Natural killer cell (primary cell): ENCODE measurements around the gene DRD2. TPM values are rescaled to one million over a fixed set of nuclear protein-coding genes. Genes with fewer than 3 reads are reported as not detected.

Experiments used
- ATAC-seq, 3 donors: fragments of 150-1000 bp in 2 of 3; fragments of 200-7000 bp in 1 of 3; cut with Tn5 transposase; 1 replicate in 1 of 3; 2 replicates in 2 of 3; pipeline ENCODE4 v1.10.0; 2021; ENCODE audit warnings: mild to moderate bottlenecking in 2 of 3, moderate library complexity in 2 of 3
- DNase-seq, 2 donors: peaks; one replicate each; pipeline versions ENCODE4 v3.0.0 to v3.0.0-alpha.2; 2013 to 2021; ENCODE audit warnings: mixed read lengths in 1 of 2
- H3K27ac ChIP-seq: one replicate; pipeline ENCODE4 v1.5.1; 2013; ENCODE audit warnings: mild to moderate bottlenecking, low read length
- H3K27me3 ChIP-seq: one replicate; pipeline ENCODE4 v1.6.1; 2013; ENCODE audit warnings: low read length; ENCODE audit not compliant: control insufficient read depth, insufficient read depth
- H3K36me3 ChIP-seq: one replicate; pipeline ENCODE4 v1.6.1; 2013; ENCODE audit warnings: low read length; ENCODE audit not compliant: control insufficient read depth, insufficient read depth
- H3K4me1 ChIP-seq: one replicate; pipeline ENCODE4 v1.6.1; 2013; ENCODE audit warnings: low read length; ENCODE audit not compliant: control insufficient read depth, insufficient read depth
- H3K4me3 ChIP-seq: one replicate; pipeline ENCODE4 v1.5.1; 2013; ENCODE audit warnings: low read length
- H3K9me3 ChIP-seq: one replicate; pipeline ENCODE4 v1.6.1; 2013; ENCODE audit warnings: low read length; ENCODE audit not compliant: control insufficient read depth, insufficient read depth
- H3K27ac Mint-ChIP-seq, 2 donors: one replicate each; pipeline ENCODE4 v1.8.0; 2022; ENCODE audit warnings: mild to moderate bottlenecking in 2 of 2, mixed read lengths in 2 of 2, moderate library complexity in 1 of 2
- H3K27me3 Mint-ChIP-seq, 2 donors: one replicate each; pipeline ENCODE4 v1.8.0; 2022; ENCODE audit warnings: low read depth in 2 of 2, mixed read lengths in 2 of 2
- H3K36me3 Mint-ChIP-seq: one replicate; pipeline ENCODE4 v1.8.0; 2022; ENCODE audit warnings: mixed read lengths
- H3K4me1 Mint-ChIP-seq, 2 donors: one replicate each; pipeline ENCODE4 v1.8.0; 2022; ENCODE audit warnings: mixed read lengths in 2 of 2
- H3K4me3 Mint-ChIP-seq: one replicate; pipeline ENCODE4 v1.8.0; 2022; ENCODE audit warnings: mild to moderate bottlenecking, moderate library complexity, mixed read lengths
- H3K9me3 Mint-ChIP-seq, 2 donors: one replicate each; pipeline ENCODE4 v1.8.0; 2022; ENCODE audit warnings: mixed read lengths in 2 of 2
- WGBS: methylation state at CpG from one replicate; pipeline ENCODE4 v1.1.7; 2013; ENCODE audit warnings: missing lambda C conversion rate; ENCODE audit not compliant: insufficient coverage; 5-methylcytosine and 5-hydroxymethylcytosine counted together
- intact Hi-C: fragments of 100-400 bp; cut with micrococcal nuclease; formaldehyde crosslinking; loops from one replicate; pipeline ENCODE4 v1.14.2; 2022
- total RNA-seq, 4 donors: library from RNA; stranded (reverse); fragments of 120-200 nt in 1 of 4; gene quantifications; one replicate each; pipeline versions ENCODE4 v1.2.3 to v1.2.4, GENCODE V29; 2013 to 2022
- TF ChIP-seq, protein P1 (sequence below): fragments of 200-600 bp; IDR thresholded peaks from one replicate; pipeline ENCODE4 v1.8.0; 2022; ENCODE audit warnings: antibody characterized with exemption

DRD2 gene
- total RNA-seq, 3 donors from 2014 or later (not counting 1 experiment from before 2014, with no cell fraction given) = not detected

DNA sequence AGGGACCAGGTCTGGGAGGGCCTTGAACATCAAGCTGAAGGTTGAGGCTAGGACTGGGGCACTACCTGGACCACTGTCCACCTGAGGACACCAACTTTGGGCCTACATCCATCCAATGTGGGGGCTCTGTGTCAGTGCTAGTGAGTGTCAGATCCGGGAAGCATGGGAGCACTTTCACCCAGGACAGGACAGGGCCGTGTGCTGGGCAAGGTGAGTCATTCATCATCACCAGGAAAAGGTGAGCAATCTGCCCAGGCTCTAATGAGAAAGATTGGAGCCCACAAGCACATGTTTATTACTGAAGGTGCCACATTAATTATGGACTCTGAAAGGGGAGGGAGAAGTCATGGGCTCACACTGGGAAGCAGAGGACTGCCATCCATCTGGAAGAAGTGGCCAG is 39.7 kb upstream of the DRD2 start:
- peaks cover 10 to 13% of the 10 kb centered on the region in 2 donors for H3K27me3 Mint-ChIP-seq
- ATAC-seq = no peak
- H3K4me3 ChIP-seq = no peak overlapping the region
- no peak overlapping the region for H3K27ac Mint-ChIP-seq
- H3K27ac ChIP-seq = no peak overlapping the region
- DNase-seq = no peak
- TF ChIP-seq, protein P1, sequence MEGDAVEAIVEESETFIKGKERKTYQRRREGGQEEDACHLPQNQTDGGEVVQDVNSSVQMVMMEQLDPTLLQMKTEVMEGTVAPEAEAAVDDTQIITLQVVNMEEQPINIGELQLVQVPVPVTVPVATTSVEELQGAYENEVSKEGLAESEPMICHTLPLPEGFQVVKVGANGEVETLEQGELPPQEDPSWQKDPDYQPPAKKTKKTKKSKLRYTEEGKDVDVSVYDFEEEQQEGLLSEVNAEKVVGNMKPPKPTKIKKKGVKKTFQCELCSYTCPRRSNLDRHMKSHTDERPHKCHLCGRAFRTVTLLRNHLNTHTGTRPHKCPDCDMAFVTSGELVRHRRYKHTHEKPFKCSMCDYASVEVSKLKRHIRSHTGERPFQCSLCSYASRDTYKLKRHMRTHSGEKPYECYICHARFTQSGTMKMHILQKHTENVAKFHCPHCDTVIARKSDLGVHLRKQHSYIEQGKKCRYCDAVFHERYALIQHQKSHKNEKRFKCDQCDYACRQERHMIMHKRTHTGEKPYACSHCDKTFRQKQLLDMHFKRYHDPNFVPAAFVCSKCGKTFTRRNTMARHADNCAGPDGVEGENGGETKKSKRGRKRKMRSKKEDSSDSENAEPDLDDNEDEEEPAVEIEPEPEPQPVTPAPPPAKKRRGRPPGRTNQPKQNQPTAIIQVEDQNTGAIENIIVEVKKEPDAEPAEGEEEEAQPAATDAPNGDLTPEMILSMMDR = no peak
- no peak overlapping the region for H3K4me3 Mint-ChIP-seq
- intact Hi-C loops = no loop called here
- H3K9me3 Mint-ChIP-seq = no peaks in the 10 kb centered on the region
- H3K27me3 ChIP-seq = no peaks in the 10 kb centered on the region
- no peaks in the 10 kb centered on the region for H3K36me3 ChIP-seq
- H3K36me3 Mint-ChIP-seq = no peaks in the 10 kb centered on the region
- H3K4me1 Mint-ChIP-seq = no peaks in the 10 kb centered on the region
- no peaks in the 10 kb centered on the region for H3K4me1 ChIP-seq
- no peaks in the 10 kb centered on the region for H3K9me3 ChIP-seq
- WGBS = 71% methylated on average over 2 of the region's 2 CpGs

DNA sequence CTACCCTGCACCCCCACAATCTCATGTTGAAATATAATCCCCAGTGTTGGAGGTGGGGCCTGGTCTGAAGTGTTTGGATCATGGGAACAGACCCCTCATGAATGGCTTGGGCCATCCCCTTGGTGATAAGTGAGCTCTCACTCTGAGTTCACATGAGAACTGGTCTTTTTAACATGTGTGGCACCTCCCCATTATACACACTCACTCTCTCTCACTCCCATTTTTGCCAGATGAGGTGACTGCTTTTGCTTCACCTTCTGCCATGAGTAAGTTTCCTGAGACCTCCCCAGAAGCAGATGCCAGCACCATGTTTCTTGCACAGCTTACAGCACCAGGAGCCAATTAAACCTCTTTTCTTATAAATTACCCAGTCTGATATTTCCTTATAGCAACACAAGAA is 32.1 kb upstream of the DRD2 start:
- H3K4me3 Mint-ChIP-seq = no peak overlapping the region

DNA sequence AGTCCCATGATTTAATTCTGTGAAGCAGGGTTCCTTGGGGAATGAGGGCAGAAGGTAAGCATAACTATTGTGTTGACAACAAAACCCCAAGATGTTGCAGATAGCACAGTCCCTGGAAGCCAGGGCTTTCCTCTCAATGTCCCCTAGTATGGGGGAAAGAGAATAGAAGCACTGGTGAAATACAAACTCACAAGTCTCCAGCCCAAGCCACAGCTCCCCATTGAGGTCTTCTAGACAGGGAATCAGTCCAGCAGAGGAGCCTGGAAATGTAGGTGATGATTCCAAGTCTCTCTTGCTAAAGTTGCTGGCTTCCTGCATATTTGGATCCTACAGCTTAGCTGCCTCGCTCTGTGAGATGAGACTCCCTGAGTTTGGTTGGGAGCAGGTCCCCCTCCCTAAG is 31.7 kb upstream of the DRD2 start:
- H3K9me3 ChIP-seq = no peaks in the 10 kb centered on the region
- no peaks in the 10 kb centered on the region for H3K9me3 Mint-ChIP-seq
- H3K4me3 Mint-ChIP-seq = no peak overlapping the region
- no peak for ATAC-seq
- H3K4me1 Mint-ChIP-seq = no peaks in the 10 kb centered on the region
- TF ChIP-seq, protein P1 = no peak
- H3K36me3 Mint-ChIP-seq = no peaks in the 10 kb centered on the region
- intact Hi-C loops = no loop called here
- DNase-seq = no peak
- WGBS = 100% methylated on average over 1 of the region's 1 CpG
- no peaks in the 10 kb centered on the region for H3K27me3 ChIP-seq
- peaks cover 26 to 39% of the 10 kb centered on the region in 2 donors for H3K27me3 Mint-ChIP-seq
- H3K27ac Mint-ChIP-seq = no peak overlapping the region
- H3K4me3 ChIP-seq = no peak overlapping the region
- H3K4me1 ChIP-seq = no peaks in the 10 kb centered on the region
- H3K27ac ChIP-seq = no peak overlapping the region
- H3K36me3 ChIP-seq = no peaks in the 10 kb centered on the region

More for the DNA sequence above, 32.1 kb upstream of the DRD2 start:
- no peak for DNase-seq
- ATAC-seq = no peak
- Mint-ChIP-seq H3K9me3 (no peaks in the 10 kb centered on the region), H3K36me3 (no peaks in the 10 kb centered on the region), H3K27me3 (peaks cover 26 to 35% of the 10 kb centered on the region in 2 donors), H3K4me1 (no peaks in the 10 kb centered on the region), H3K27ac (no peak overlapping the region)
- intact Hi-C loops = no loop called here
- Histone ChIP-seq H3K36me3 (no peaks in the 10 kb centered on the region), H3K27me3 (no peaks in the 10 kb centered on the region), H3K4me3 (no peak overlapping the region), H3K9me3 (no peaks in the 10 kb centered on the region), H3K27ac (no peak overlapping the region), H3K4me1 (no peaks in the 10 kb centered on the region)
- TF ChIP-seq, protein P1 = no peak

DNA sequence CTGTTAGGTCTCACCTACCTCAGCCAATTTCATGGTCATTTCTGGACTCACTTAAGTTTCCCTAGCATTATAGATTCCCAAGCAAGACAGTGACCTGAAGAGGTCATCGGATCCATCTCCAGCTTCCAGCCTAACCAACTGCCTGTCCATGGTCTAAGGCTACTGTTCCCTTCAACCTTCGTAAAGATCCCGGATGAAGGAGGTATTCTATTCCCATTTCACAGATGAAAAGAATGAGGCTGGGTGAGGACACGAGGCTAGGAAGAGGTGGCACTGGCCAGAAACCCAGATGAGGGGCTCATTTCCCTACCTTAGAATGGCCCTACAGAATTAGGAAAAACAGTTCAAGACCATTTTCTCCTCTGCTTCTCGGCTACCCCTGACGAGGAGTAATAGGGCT is 31.3 kb upstream of the DRD2 start:
- DNase-seq (no peak), ATAC-seq (no peak)
- H3K9me3 Mint-ChIP-seq = no peaks in the 10 kb centered on the region
- TF ChIP-seq, protein P1 = no peak
- H3K4me3 Mint-ChIP-seq = no peak overlapping the region
- H3K36me3 Mint-ChIP-seq = no peaks in the 10 kb centered on the region
- no peaks in the 10 kb centered on the region for H3K4me1 ChIP-seq
- intact Hi-C loops = no loop called here
- H3K27me3 Mint-ChIP-seq = peaks cover 28 to 44% of the 10 kb centered on the region in 2 donors
- WGBS = 67% methylated on average over 6 of the region's 6 CpGs
- no peaks in the 10 kb centered on the region for H3K4me1 Mint-ChIP-seq
- no peaks in the 10 kb centered on the region for H3K36me3 ChIP-seq
- no peak overlapping the region for H3K27ac ChIP-seq
- H3K27ac Mint-ChIP-seq = no peak overlapping the region
- no peaks in the 10 kb centered on the region for H3K9me3 ChIP-seq
- no peaks in the 10 kb centered on the region for H3K27me3 ChIP-seq
- H3K4me3 ChIP-seq = no peak overlapping the region
